Iris pigment epithelial cell (primary cell): ENCODE results near the gene THSD4.
A peak's percentile ranks its signal among the peaks of the same experiment; 100 is the strongest.

Source experiments
- DNase-seq: peaks from one replicate; pipeline ENCODE4 v3.0.0-alpha.2; 2011; ENCODE audit warnings: low read depth

Gene THSD4

GRCh38 chr15:71784719-71785118 is 669.4 kb downstream of the THSD4 start:
- DNase-seq = no peak

- DNase-seq = no peak
Measured at GRCh38 chr15:71785996-71786395, 670.7 kb downstream of the THSD4 start.

GRCh38 chr15:71786673-71787072 is 671.4 kb downstream of the THSD4 start:
- DNase-seq = no peak

- DNase-seq = no peak
Measured at GRCh38 chr15:71788646-71789579, 673.6 kb downstream of the THSD4 start.

- DNase-seq = no peak
Measured at GRCh38 chr15:71789616-71790015, 674.3 kb downstream of the THSD4 start.

- peak; percentile 65 for DNase-seq
Measured at GRCh38 chr15:71790081-71790480, 674.8 kb downstream of the THSD4 start.

- no peak for DNase-seq
Measured at GRCh38 chr15:71791975-71792374, 676.7 kb downstream of the THSD4 start.

- peak; percentile 59 for DNase-seq
Measured at GRCh38 chr15:71792521-71792920, 677.2 kb downstream of the THSD4 start.

- DNase-seq = no peak
Measured at GRCh38 chr15:71798641-71799040, 683.4 kb downstream of the THSD4 start.

GRCh38 chr15:71800190-71800589 is 684.9 kb downstream of the THSD4 start:
- no peak for DNase-seq

- DNase-seq = peak; percentile 81
Measured at GRCh38 chr15:71800835-71801745, 685.8 kb downstream of the THSD4 start.

- no peak for DNase-seq
Measured at GRCh38 chr15:71801935-71802655, 686.8 kb downstream of the THSD4 start.

- DNase-seq = no peak
Measured at GRCh38 chr15:71802770-71803169, 687.5 kb downstream of the THSD4 start.

- no peak for DNase-seq
Measured at GRCh38 chr15:71804226-71804625, 689.0 kb downstream of the THSD4 start.

GRCh38 chr15:71804695-71805470 is 689.6 kb downstream of the THSD4 start:
- DNase-seq = no peak

- peak; percentile 61 for DNase-seq
Measured at GRCh38 chr15:71806452-71806931, 691.2 kb downstream of the THSD4 start.

- peak; percentile 31 for DNase-seq
Measured at GRCh38 chr15:71807125-71807629, 691.9 kb downstream of the THSD4 start.

- DNase-seq = peak; percentile 40
Measured at GRCh38 chr15:71807691-71808091, 692.4 kb downstream of the THSD4 start.

GRCh38 chr15:71808311-71809020 is 693.2 kb downstream of the THSD4 start:
- no peak for DNase-seq

GRCh38 chr15:71809346-71809745 is 694.1 kb downstream of the THSD4 start:
- DNase-seq = no peak
